Mesenchymal stem cell (in vitro differentiated cells and primary cell): ENCODE data around the gene LRRC70.

ENCODE experiments used
- DNase-seq: peaks from one replicate; pipeline ENCODE4 v3.0.0-alpha.2; 2013
- H2AFZ ChIP-seq: one replicate; pipeline ENCODE4 v1.6.1; 2013; ENCODE audit warnings: low read depth, mild to moderate bottlenecking, control low read depth, inconsistent platforms, low read length, moderate library complexity
- H2AK5ac ChIP-seq: 2 replicates; pipeline ENCODE4 v1.6.1; 2013; ENCODE audit warnings: low read length, moderate library complexity, mild to moderate bottlenecking, inconsistent platforms; ENCODE audit not compliant: severe bottlenecking
- H2BK120ac ChIP-seq: one replicate; pipeline ENCODE4 v1.6.1; 2013; ENCODE audit warnings: low read depth, mild to moderate bottlenecking, inconsistent platforms, low read length, moderate library complexity
- H2BK12ac ChIP-seq, 2 experiments: one replicate each; pipeline ENCODE4 v1.6.1; 2013; ENCODE audit warnings: inconsistent platforms in 2 of 2, low read length in 2 of 2, mild to moderate bottlenecking in 2 of 2, moderate library complexity in 2 of 2, control low read depth in 1 of 2
- H2BK15ac ChIP-seq: one replicate; pipeline ENCODE4 v1.6.1; 2013; ENCODE audit warnings: mild to moderate bottlenecking, low read depth, inconsistent platforms; ENCODE audit not compliant: poor library complexity, severe bottlenecking
- H2BK5ac ChIP-seq: 2 replicates; pipeline ENCODE4 v1.6.1; 2013; ENCODE audit warnings: low read depth, mild to moderate bottlenecking, low read length, control low read depth, inconsistent platforms; ENCODE audit not compliant: poor library complexity, severe bottlenecking
- H3K14ac ChIP-seq, 2 experiments: one replicate each; pipeline ENCODE4 v1.6.1; 2013; ENCODE audit warnings: inconsistent platforms in 2 of 2, low read length in 2 of 2, control low read depth in 1 of 2, mild to moderate bottlenecking in 1 of 2, moderate library complexity in 1 of 2
- H3K18ac ChIP-seq, 2 experiments: one replicate each; pipeline ENCODE4 v1.6.1; 2013; ENCODE audit warnings: inconsistent platforms in 2 of 2, low read length in 2 of 2, control low read depth in 1 of 2, low read depth in 1 of 2, mild to moderate bottlenecking in 1 of 2
- H3K23ac ChIP-seq, 2 experiments: one replicate each; pipeline ENCODE4 v1.6.1; 2013; ENCODE audit warnings: inconsistent platforms in 2 of 2, low read length in 2 of 2, mild to moderate bottlenecking in 2 of 2, moderate library complexity in 2 of 2, control low read depth in 1 of 2
- H3K27ac ChIP-seq: 2 replicates; pipeline ENCODE4 v1.5.1; 2013; ENCODE audit warnings: mild to moderate bottlenecking, moderate library complexity, low read length, control low read depth, inconsistent platforms; ENCODE audit not compliant: poor library complexity, severe bottlenecking
- H3K27me3 ChIP-seq, 2 experiments: 2 replicates each; pipeline versions ENCODE4 v1.6.1 to v1.7.0; 2013; ENCODE audit warnings: low read length in 2 of 2, mild to moderate bottlenecking in 2 of 2, moderate library complexity in 2 of 2, control low read depth in 1 of 2, inconsistent platforms in 1 of 2; ENCODE audit not compliant: control insufficient read depth in 1 of 2, insufficient read depth in 1 of 2
- H3K36me3 ChIP-seq, 2 experiments: 2 replicates each; pipeline versions ENCODE4 v1.6.1 to v1.7.0; 2013; ENCODE audit warnings: low read length in 2 of 2, control low read depth in 1 of 2, inconsistent platforms in 1 of 2, low read depth in 1 of 2, mild to moderate bottlenecking in 1 of 2; ENCODE audit not compliant: insufficient read depth in 2 of 2, control insufficient read depth in 1 of 2
- H3K4ac ChIP-seq, 2 experiments: one replicate each; pipeline ENCODE4 v1.6.1; 2013; ENCODE audit warnings: inconsistent platforms in 2 of 2, low read length in 2 of 2, mild to moderate bottlenecking in 2 of 2, moderate library complexity in 2 of 2, control low read depth in 1 of 2, low read depth in 1 of 2
- H3K4me1 ChIP-seq: 2 replicates; pipeline ENCODE4 v1.6.1; 2013; ENCODE audit warnings: low read depth, low read length, control low read depth; ENCODE audit not compliant: control insufficient read depth, insufficient read depth
- H3K4me2 ChIP-seq: 2 replicates; pipeline ENCODE4 v1.6.1; 2013; ENCODE audit warnings: low read length, mild to moderate bottlenecking, inconsistent platforms; ENCODE audit not compliant: poor library complexity, severe bottlenecking
- H3K4me3 ChIP-seq, 2 experiments: 2 replicates each; pipeline versions ENCODE4 v1.5.1 to v1.7.0; 2013; ENCODE audit warnings: low read length in 2 of 2, mild to moderate bottlenecking in 2 of 2, control low read depth in 1 of 2, low read depth in 1 of 2; ENCODE audit not compliant: insufficient read depth in 1 of 2
- H3K79me1 ChIP-seq: replicated peaks from 2 replicates; pipeline ENCODE4 v1.6.1; 2013; ENCODE audit warnings: mild to moderate bottlenecking, control low read depth, low read length, inconsistent platforms; ENCODE audit not compliant: poor library complexity, severe bottlenecking
- H3K9ac ChIP-seq: 2 replicates; pipeline ENCODE4 v1.7.0; 2013; ENCODE audit warnings: mild to moderate bottlenecking, low read length, moderate library complexity
- H3K9me3 ChIP-seq: 2 replicates; pipeline ENCODE4 v1.7.0; 2013; ENCODE audit warnings: mild to moderate bottlenecking, low read length; ENCODE audit not compliant: control insufficient read depth
- H4K8ac ChIP-seq: one replicate; pipeline ENCODE4 v1.6.1; 2013; ENCODE audit warnings: inconsistent platforms, mild to moderate bottlenecking, low read length, moderate library complexity
- H4K91ac ChIP-seq: one replicate; pipeline ENCODE4 v1.6.1; 2013; ENCODE audit warnings: mild to moderate bottlenecking, low read length, inconsistent platforms
- WGBS: methylation state at CpG from one replicate; pipeline ENCODE4 v1.1.7; 2013; ENCODE audit warnings: mixed read lengths; 5-methylcytosine and 5-hydroxymethylcytosine counted together

LRRC70 gene

GRCh38 chr5:62568143-62568542, 10.5 kb upstream of the LRRC70 start:
- H3K14ac ChIP-seq = no peak overlapping the region
- H2BK120ac ChIP-seq = no peak overlapping the region
- H3K4me2 ChIP-seq = no peak overlapping the region
- H4K8ac ChIP-seq = no peak overlapping the region
- H4K91ac ChIP-seq = no peak overlapping the region
- DNase-seq = no peak
- 83% methylated on average over 1 of the region's 4 CpGs for WGBS
- H3K27ac ChIP-seq = no peak overlapping the region
- peaks cover 9 to 18% of the 10 kb centered on the region in 2 experiments for H3K36me3 ChIP-seq
- H3K9ac ChIP-seq = no peak overlapping the region
- no peak overlapping the region for H2AFZ ChIP-seq
- H3K23ac ChIP-seq = no peak overlapping the region
- no peak overlapping the region for H2BK5ac ChIP-seq
- no peaks in the 10 kb centered on the region for H3K27me3 ChIP-seq
- no peak overlapping the region for H3K4me3 ChIP-seq
- H3K79me1 ChIP-seq = peaks cover 9% of the 10 kb centered on the region
- H2AK5ac ChIP-seq = no peak overlapping the region
- H3K4ac ChIP-seq = no peak overlapping the region
- no peaks in the 10 kb centered on the region for H3K4me1 ChIP-seq
- no peak overlapping the region for H2BK12ac ChIP-seq
- no peak overlapping the region for H3K18ac ChIP-seq
- peaks cover 11% of the 10 kb centered on the region for H3K9me3 ChIP-seq
- H2BK15ac ChIP-seq = no peak overlapping the region

DNA sequence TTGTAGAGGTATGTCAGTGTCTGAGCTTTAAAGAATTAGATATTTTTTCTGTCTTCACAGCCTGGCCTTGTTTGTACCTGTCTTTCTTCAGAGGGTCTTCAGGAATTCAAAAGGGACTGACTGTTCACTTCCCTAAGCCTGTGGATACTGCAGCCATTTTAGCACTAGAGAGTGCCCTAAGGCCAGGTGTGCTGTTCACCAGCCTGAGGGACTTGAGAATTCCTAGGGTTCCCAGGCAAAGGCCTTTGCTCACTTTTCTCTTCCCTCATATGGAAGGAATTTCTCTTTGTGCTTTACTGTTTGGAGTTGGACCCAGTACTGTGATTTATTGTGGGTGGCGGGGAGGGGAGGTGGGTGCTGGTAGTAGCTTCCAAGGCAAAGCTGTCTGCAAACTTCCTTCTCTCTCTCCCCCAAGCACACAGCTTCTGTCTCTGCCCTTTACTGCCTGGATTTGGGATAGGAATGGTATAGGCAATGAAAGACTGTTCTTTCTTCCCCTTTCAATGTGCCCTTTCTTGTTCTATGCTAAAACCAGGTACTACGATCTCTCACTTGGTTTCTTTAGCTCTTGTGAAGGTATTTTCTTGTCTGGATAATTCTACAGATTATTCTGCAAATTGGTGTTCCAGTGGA, 9.7 kb upstream of the LRRC70 start:
- no peak overlapping the region for H3K9ac ChIP-seq
- H3K23ac ChIP-seq = no peak overlapping the region
- H4K8ac ChIP-seq = no peak overlapping the region
- H3K36me3 ChIP-seq = peaks cover 9 to 18% of the 10 kb centered on the region in 2 experiments
- H3K79me1 ChIP-seq = peaks cover 9% of the 10 kb centered on the region
- H3K27ac ChIP-seq = no peak overlapping the region
- H3K4ac ChIP-seq = no peak overlapping the region
- no peak overlapping the region for H4K91ac ChIP-seq
- no peaks in the 10 kb centered on the region for H3K27me3 ChIP-seq
- no peak overlapping the region for H2BK5ac ChIP-seq
- no peak for DNase-seq
- 100% methylated on average over 1 of the region's 2 CpGs for WGBS
- H2AFZ ChIP-seq = no peak overlapping the region
- no peak overlapping the region for H3K18ac ChIP-seq
- H2BK15ac ChIP-seq = no peak overlapping the region
- H2AK5ac ChIP-seq = no peak overlapping the region
- no peak overlapping the region for H2BK120ac ChIP-seq
- H3K4me2 ChIP-seq = no peak overlapping the region
- peaks cover 11% of the 10 kb centered on the region for H3K9me3 ChIP-seq
- H3K4me3 ChIP-seq = no peak overlapping the region
- H3K14ac ChIP-seq = no peak overlapping the region
- H3K4me1 ChIP-seq = no peaks in the 10 kb centered on the region
- H2BK12ac ChIP-seq = no peak overlapping the region

DNA sequence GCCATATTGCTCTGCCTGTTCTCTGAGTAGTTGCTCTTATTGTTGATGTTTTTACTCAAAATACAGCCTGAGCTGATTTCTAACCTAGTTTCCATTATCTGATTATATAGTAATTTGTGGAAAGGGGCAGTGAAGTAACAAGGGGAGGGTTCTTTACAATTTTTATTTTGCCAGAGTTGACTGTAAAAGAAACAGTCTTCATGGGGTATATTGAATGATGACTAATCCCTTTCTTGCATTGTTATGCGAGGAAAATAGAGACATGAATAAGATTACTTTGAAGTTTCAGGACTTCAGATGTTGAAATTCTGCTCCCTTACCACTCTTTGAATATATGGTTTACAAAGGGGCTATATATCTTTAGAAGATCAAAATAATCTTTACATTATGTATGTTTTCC, 9.1 kb upstream of the LRRC70 start:
- Histone ChIP-seq H3K14ac (no peak overlapping the region), H3K4me1 (no peaks in the 10 kb centered on the region), H3K9ac (no peak overlapping the region), H2AFZ (no peak overlapping the region), H3K27ac (no peak overlapping the region), H2BK5ac (no peak overlapping the region), H3K79me1 (peaks cover 9% of the 10 kb centered on the region), H3K4me3 (no peak overlapping the region), H2BK120ac (no peak overlapping the region), H3K18ac (no peak overlapping the region), H3K4ac (no peak overlapping the region), H3K23ac (no peak overlapping the region), H3K4me2 (no peak overlapping the region), H2BK15ac (no peak overlapping the region), H3K27me3 (no peaks in the 10 kb centered on the region), H2AK5ac (no peak overlapping the region), H3K36me3 (peaks cover 9 to 18% of the 10 kb centered on the region in 2 experiments), H3K9me3 (peaks cover 11% of the 10 kb centered on the region), H4K8ac (no peak overlapping the region), H2BK12ac (no peak overlapping the region), H4K91ac (no peak overlapping the region)
- 100% methylated on average over 1 of the region's 1 CpG for WGBS
- no peak for DNase-seq

- Histone ChIP-seq H3K14ac (no peak overlapping the region), H3K36me3 (peaks cover under 1 to 11% of the 10 kb centered on the region in 2 experiments), H3K27ac (no peak overlapping the region), H2BK15ac (no peak overlapping the region), H2BK12ac (no peak overlapping the region), H4K91ac (no peak overlapping the region), H3K9me3 (peaks cover 2% of the 10 kb centered on the region), H3K18ac (no peak overlapping the region), H3K79me1 (peaks cover 7% of the 10 kb centered on the region), H3K4me2 (no peak overlapping the region), H3K23ac (no peak overlapping the region), H3K4ac (no peak overlapping the region), H2AK5ac (no peak overlapping the region), H3K9ac (no peak overlapping the region), H2AFZ (no peak overlapping the region), H3K4me1 (no peaks in the 10 kb centered on the region), H2BK5ac (no peak overlapping the region), H2BK120ac (no peak overlapping the region), H3K4me3 (no peak overlapping the region), H3K27me3 (no peaks in the 10 kb centered on the region), H4K8ac (no peak overlapping the region)
- WGBS = 100% methylated on average over 5 of the region's 9 CpGs
- no peak for DNase-seq
These were observed 5.6 kb upstream of the LRRC70 start for GRCh38 chr5:62572918-62573514.
